ENCODE measurements around the gene MICU1. TPM values are rescaled to one million over a fixed set of nuclear protein-coding genes. Genes with fewer than 3 reads are reported as not detected.
"Not testable (repeated sequence)": the region's sequence is repeated elsewhere in the genome, so short reads cannot be mapped to it uniquely, and the experiment has no call there.

The MICU1 gene
- total RNA-seq, 1 experiment from 2014 or later: 70.5 TPM

- ChIA-PET POLR2A (ENCODE audit: unreplicated experiment) (no interaction called here), CTCF (interaction anchor here (0.6 kb wide), 1 partner anchor 347 kb away, joined by 3 read pairs; no protein-coding TSS in a partner anchor)
- H3K36me3 ChIP-seq (ENCODE audit: low read depth): peaks cover 23% of the 10 kb centered on the region
- no peak overlapping the region for H2AFZ ChIP-seq
- TF ChIP-seq CTCF (conservative IDR thresholded peaks at IDR 0.05) (no peak), EZH2 (IDR thresholded peaks at IDR 0.05; ENCODE audit: low read depth) (no peak)
- H3K4me2 ChIP-seq: no peak overlapping the region
- H3F3A ChIP-seq (ENCODE audit: insufficient read depth, low read depth): peaks cover 5% of the 10 kb centered on the region
- H3K4me3 ChIP-seq: no peak overlapping the region
- no TSS peak for BruUV-seq (replicated peaks)
- H4K20me1 ChIP-seq (ENCODE audit: insufficient read depth): no peaks in the 10 kb centered on the region
- DNase-seq: no peak
- H3K4me1 ChIP-seq (replicated peaks; ENCODE audit: insufficient read depth): peaks cover 4% of the 10 kb centered on the region; the same call in 1 of the 2 replicates
- no peaks in the 10 kb centered on the region for H3K9me2 ChIP-seq (ENCODE audit: insufficient read depth)
- intact Hi-C loops (cut with micrococcal nuclease; ENCODE audit: unreplicated experiment): no loop called here
- H3K79me2 ChIP-seq (ENCODE audit: low read depth): no peaks in the 10 kb centered on the region
- H3K9me3 ChIP-seq (ENCODE audit: insufficient read depth, low read depth): no peaks in the 10 kb centered on the region
- H3K27ac ChIP-seq: no peak overlapping the region
- H3K27me3 ChIP-seq (ENCODE audit: insufficient read depth, low read depth): no peaks in the 10 kb centered on the region
Observed at GRCh38 chr10:72550239-72550638, 75.6 kb downstream of the MICU1 start.

- DNase-seq: no peak
- Histone ChIP-seq H3K79me2 (ENCODE audit: low read depth) (no peaks in the 10 kb centered on the region), H3K4me1 (replicated peaks; ENCODE audit: insufficient read depth) (no peaks in the 10 kb centered on the region), H3K27me3 (ENCODE audit: insufficient read depth, low read depth) (no peaks in the 10 kb centered on the region), H3K27ac (no peak overlapping the region), H3K9me3 (ENCODE audit: insufficient read depth, low read depth) (peaks cover 14% of the 10 kb centered on the region), H3K36me3 (ENCODE audit: low read depth) (peaks cover 27% of the 10 kb centered on the region), H3K4me3 (no peak overlapping the region), H4K20me1 (ENCODE audit: insufficient read depth) (no peaks in the 10 kb centered on the region), H2AFZ (no peak overlapping the region), H3F3A (ENCODE audit: insufficient read depth, low read depth) (no peaks in the 10 kb centered on the region), H3K4me2 (no peak overlapping the region), H3K9me2 (ENCODE audit: insufficient read depth) (no peaks in the 10 kb centered on the region)
- intact Hi-C loops (cut with micrococcal nuclease; ENCODE audit: unreplicated experiment): no loop called here
- POLR2A ChIA-PET (ENCODE audit: unreplicated experiment): no interaction called here
- CTCF ChIA-PET: no interaction called here
- TF ChIP-seq CTCF (conservative IDR thresholded peaks at IDR 0.05): no peak
- no peak for TF ChIP-seq EZH2 (IDR thresholded peaks at IDR 0.05; ENCODE audit: low read depth)
- BruUV-seq (replicated peaks): no TSS peak
Observed at GRCh38 chr10:72545546-72545945, 80.3 kb downstream of the MICU1 start.

- H3K9me3 ChIP-seq (ENCODE audit: insufficient read depth, low read depth): peaks cover 18% of the 10 kb centered on the region
- H3K79me2 ChIP-seq (ENCODE audit: low read depth); POLR2A ChIA-PET (ENCODE audit: unreplicated experiment); BruUV-seq (replicated peaks); H3K9me2 ChIP-seq (ENCODE audit: insufficient read depth); intact Hi-C loops (cut with micrococcal nuclease; ENCODE audit: unreplicated experiment); CTCF ChIA-PET; H3F3A ChIP-seq (ENCODE audit: insufficient read depth, low read depth); H3K27ac ChIP-seq; H3K4me1 ChIP-seq (replicated peaks; ENCODE audit: insufficient read depth); H3K27me3 ChIP-seq (ENCODE audit: insufficient read depth, low read depth); H3K4me2 ChIP-seq; DNase-seq; H2AFZ ChIP-seq; H4K20me1 ChIP-seq (ENCODE audit: insufficient read depth); H3K4me3 ChIP-seq: not testable (repeated sequence)
- peaks cover 18% of the 10 kb centered on the region; the same call in 1 of the 2 replicates for H3K36me3 ChIP-seq (ENCODE audit: low read depth)
Observed at GRCh38 chr10:72543855-72544254, 82.0 kb downstream of the MICU1 start.

GRCh38 chr10:72542396-72542815 is 83.5 kb downstream of the MICU1 start:
- H3K27ac ChIP-seq: no peak overlapping the region
- peaks cover 15% of the 10 kb centered on the region; the same call in 1 of the 2 replicates for H3K36me3 ChIP-seq (ENCODE audit: low read depth)
- peaks cover 18% of the 10 kb centered on the region for H3K9me3 ChIP-seq (ENCODE audit: insufficient read depth, low read depth)
- no peak for DNase-seq
- no peaks in the 10 kb centered on the region for H3K27me3 ChIP-seq (ENCODE audit: insufficient read depth, low read depth)
- no peaks in the 10 kb centered on the region for H3K9me2 ChIP-seq (ENCODE audit: insufficient read depth)
- H3F3A ChIP-seq (ENCODE audit: insufficient read depth, low read depth): no peaks in the 10 kb centered on the region
- H2AFZ ChIP-seq: no peak overlapping the region
- ChIA-PET POLR2A (ENCODE audit: unreplicated experiment) (no interaction called here), CTCF (no interaction called here)
- no peaks in the 10 kb centered on the region for H4K20me1 ChIP-seq (ENCODE audit: insufficient read depth)
- H3K4me2 ChIP-seq: no peak overlapping the region
- BruUV-seq (replicated peaks): no TSS peak
- H3K4me3 ChIP-seq: no peak overlapping the region
- H3K79me2 ChIP-seq (ENCODE audit: low read depth): no peaks in the 10 kb centered on the region
- TF ChIP-seq CTCF (conservative IDR thresholded peaks at IDR 0.05) (no peak), EZH2 (IDR thresholded peaks at IDR 0.05; ENCODE audit: low read depth) (no peak)
- intact Hi-C loops (cut with micrococcal nuclease; ENCODE audit: unreplicated experiment): no loop called here
- H3K4me1 ChIP-seq (replicated peaks; ENCODE audit: insufficient read depth): no peaks in the 10 kb centered on the region

Data from PC-9 (cell line).